ENCODE results near the gene ADIPOR2. TPM values are rescaled to one million over a fixed set of nuclear protein-coding genes. Genes with fewer than 3 reads are reported as not detected.

ADIPOR2 gene
- total RNA-seq, 1 donor from 2014 or later = 83.6 TPM

DNA sequence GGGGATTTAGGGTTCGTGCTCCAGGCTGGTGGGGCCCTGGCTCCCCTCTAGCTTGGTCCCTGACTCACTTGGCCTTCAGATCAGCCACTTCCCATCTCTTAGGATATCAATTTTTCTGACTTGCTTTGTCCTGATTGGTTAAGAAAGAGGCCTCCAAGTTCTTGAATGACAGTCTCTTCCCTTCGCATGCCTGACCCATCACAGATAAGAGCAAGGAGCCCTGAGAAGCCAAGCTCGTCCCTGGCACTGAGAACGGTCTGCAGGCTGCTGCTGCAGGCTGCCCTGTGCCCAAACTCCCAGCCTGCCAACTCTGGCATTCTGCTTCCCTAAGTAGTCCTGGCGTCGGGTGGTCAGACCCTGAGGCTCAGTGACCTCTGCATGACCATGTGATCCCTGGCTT lies 128.7 kb downstream of the ADIPOR2 start:
- peaks cover 60% of the 10 kb centered on the region for H3K27me3 Mint-ChIP-seq
- H3K4me3 Mint-ChIP-seq (ENCODE audit: low read depth) = no peak overlapping the region

DNA sequence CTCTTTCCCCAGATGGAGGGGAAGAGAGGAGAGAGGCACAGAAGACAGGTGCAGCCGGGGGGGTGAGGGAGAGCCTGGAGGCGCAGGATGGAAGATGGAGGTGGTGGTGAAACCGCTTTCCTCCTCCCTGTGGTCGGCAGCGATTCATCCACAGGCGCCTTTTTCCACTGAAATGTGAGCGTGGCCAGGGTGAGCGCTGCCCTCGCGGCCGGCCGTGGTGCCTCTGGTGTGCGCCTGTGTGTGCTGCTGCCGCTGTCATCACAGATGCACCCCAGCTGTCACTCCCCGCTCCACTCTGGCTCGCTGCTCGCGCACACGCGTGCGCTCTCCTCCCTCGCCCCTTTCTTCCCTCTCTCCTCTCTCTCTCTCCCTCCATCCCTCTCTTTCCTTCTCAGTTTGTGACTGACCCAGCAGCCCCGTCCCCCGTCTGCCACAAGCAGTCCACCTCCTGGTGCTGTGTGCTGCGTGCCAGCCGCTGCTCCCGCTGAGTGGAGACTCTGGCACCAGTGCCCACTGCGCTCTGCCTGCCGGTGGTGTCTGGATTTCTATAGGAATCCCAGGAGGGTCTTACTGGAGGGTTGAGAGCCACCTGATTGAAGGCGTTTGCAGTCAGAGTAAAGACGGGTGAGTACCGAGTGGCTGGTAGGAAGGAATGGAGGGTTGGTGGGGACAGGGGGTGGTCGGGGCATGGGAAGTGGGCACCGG lies 129.5 kb downstream of the ADIPOR2 start, which contains the start of gene LRTM2:
LRTM2 (plus strand) TSS at position 375 of the 705 bp plus-strand sequence. CDS start 7,584 bp downstream, outside the sequence.
- no peak within 1 kb of the TSS for H3K27ac Mint-ChIP-seq
- H3K9me3 Mint-ChIP-seq (ENCODE audit: low read depth) = no peaks in the 10 kb centered on the region
- peaks cover 59% of the 10 kb centered on the region for H3K27me3 Mint-ChIP-seq
- DNase-seq (ENCODE audit: low spot score, unreplicated experiment) = no peak
- H3K36me3 Mint-ChIP-seq (ENCODE audit: insufficient read depth) = no peaks in the 10 kb centered on the region
- H3K4me3 Mint-ChIP-seq (ENCODE audit: low read depth) = no peak within 1 kb of the TSS
- H3K4me1 Mint-ChIP-seq (ENCODE audit: low read depth) = peaks cover 16% of the 10 kb centered on the region
- TF ChIP-seq, protein P1, sequence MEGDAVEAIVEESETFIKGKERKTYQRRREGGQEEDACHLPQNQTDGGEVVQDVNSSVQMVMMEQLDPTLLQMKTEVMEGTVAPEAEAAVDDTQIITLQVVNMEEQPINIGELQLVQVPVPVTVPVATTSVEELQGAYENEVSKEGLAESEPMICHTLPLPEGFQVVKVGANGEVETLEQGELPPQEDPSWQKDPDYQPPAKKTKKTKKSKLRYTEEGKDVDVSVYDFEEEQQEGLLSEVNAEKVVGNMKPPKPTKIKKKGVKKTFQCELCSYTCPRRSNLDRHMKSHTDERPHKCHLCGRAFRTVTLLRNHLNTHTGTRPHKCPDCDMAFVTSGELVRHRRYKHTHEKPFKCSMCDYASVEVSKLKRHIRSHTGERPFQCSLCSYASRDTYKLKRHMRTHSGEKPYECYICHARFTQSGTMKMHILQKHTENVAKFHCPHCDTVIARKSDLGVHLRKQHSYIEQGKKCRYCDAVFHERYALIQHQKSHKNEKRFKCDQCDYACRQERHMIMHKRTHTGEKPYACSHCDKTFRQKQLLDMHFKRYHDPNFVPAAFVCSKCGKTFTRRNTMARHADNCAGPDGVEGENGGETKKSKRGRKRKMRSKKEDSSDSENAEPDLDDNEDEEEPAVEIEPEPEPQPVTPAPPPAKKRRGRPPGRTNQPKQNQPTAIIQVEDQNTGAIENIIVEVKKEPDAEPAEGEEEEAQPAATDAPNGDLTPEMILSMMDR (IDR thresholded peaks at IDR 0.05; ENCODE audit: unreplicated experiment) = no peak

More for the DNA sequence above, 128.7 kb downstream of the ADIPOR2 start:
- H3K9me3 Mint-ChIP-seq (ENCODE audit: low read depth) = no peaks in the 10 kb centered on the region
- no peak overlapping the region for H3K27ac Mint-ChIP-seq
- TF ChIP-seq, protein P1 (IDR thresholded peaks at IDR 0.05; ENCODE audit: unreplicated experiment) = no peak
- peaks cover 16% of the 10 kb centered on the region for H3K4me1 Mint-ChIP-seq (ENCODE audit: low read depth)
- no peak for DNase-seq (ENCODE audit: low spot score, unreplicated experiment)
- H3K36me3 Mint-ChIP-seq (ENCODE audit: insufficient read depth) = no peaks in the 10 kb centered on the region

DNA sequence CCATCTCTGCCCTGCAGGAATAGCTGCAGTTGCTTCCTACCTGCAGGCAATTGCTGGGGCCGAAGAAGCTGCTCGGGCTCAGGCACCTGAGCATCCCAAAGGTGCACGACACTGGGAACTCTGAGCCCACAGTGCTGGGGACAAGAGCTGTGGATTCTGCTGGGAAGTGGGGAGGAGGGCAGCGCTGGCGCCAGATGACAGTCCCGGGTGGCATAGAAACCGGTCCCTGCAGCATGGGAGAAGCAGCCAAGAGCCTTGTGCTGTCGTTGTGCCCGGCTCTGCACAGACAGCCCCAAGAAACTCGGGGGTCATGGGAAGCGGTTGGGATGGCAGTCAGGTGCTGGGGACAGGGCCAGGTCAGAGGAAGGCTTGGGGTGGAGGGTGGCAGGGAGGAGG lies 130.0 kb downstream of the ADIPOR2 start:
- no peaks in the 10 kb centered on the region for H3K36me3 Mint-ChIP-seq (ENCODE audit: insufficient read depth)
- H3K9me3 Mint-ChIP-seq (ENCODE audit: low read depth) = no peaks in the 10 kb centered on the region
- TF ChIP-seq, protein P1 (IDR thresholded peaks at IDR 0.05; ENCODE audit: unreplicated experiment) = no peak
- H3K4me3 Mint-ChIP-seq (ENCODE audit: low read depth) = no peak overlapping the region
- no peak for DNase-seq (ENCODE audit: low spot score, unreplicated experiment)
- H3K27me3 Mint-ChIP-seq = peaks cover 58% of the 10 kb centered on the region
- no peak overlapping the region for H3K27ac Mint-ChIP-seq
- H3K4me1 Mint-ChIP-seq (ENCODE audit: low read depth) = peaks cover 14% of the 10 kb centered on the region

DNA sequence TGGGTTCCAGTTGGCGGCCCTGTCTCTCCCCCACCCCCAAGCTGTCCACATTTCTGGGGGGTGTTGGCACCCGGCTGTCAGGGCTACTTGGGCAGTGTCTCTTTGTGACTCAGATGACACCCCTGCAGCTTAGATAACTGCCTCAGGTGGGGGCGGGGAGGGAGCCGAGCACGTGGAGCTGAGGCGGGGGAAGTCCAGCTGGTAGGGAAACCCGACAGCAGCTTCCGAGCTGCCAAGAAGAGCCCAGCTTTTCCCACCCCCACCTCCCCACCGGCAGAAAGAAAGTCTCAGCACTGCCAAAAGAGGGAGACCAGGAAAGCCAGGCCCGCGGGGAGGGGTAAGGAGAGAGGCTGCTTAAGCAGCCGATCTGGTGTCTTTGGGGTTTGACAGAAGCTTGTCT lies 130.9 kb downstream of the ADIPOR2 start:
- TF ChIP-seq, protein P1 (IDR thresholded peaks at IDR 0.05; ENCODE audit: unreplicated experiment) = no peak
- H3K4me1 Mint-ChIP-seq (ENCODE audit: low read depth) = peaks cover 6% of the 10 kb centered on the region
- no peak overlapping the region for H3K27ac Mint-ChIP-seq
- H3K9me3 Mint-ChIP-seq (ENCODE audit: low read depth) = no peaks in the 10 kb centered on the region
- DNase-seq (ENCODE audit: low spot score, unreplicated experiment) = no peak
- H3K27me3 Mint-ChIP-seq = peaks cover 59% of the 10 kb centered on the region
- no peaks in the 10 kb centered on the region for H3K36me3 Mint-ChIP-seq (ENCODE audit: insufficient read depth)
- H3K4me3 Mint-ChIP-seq (ENCODE audit: low read depth) = no peak overlapping the region

DNA sequence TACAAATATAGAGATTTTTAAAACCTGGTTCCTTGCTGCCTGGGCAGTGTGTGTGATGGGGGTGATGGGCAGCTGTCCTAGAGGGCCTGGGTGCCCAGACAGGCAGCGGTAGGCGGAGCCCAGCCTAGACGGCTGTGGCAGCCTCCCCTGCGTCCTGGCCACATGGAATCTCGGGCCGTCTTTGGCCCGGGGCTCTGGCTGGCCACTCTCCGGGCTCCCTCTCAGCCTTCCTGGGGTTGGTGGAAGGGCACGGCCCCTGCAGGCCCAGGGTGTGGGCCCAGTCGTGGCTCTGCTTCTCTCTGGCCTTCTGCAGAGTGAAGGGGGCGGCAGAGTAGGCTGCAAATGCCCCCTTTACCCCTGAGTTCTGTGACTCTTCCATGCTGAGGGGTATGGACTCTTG lies 131.8 kb downstream of the ADIPOR2 start:
- no peaks in the 10 kb centered on the region for H3K36me3 Mint-ChIP-seq (ENCODE audit: insufficient read depth)
- no peak overlapping the region for H3K27ac Mint-ChIP-seq
- TF ChIP-seq, protein P1 (IDR thresholded peaks at IDR 0.05; ENCODE audit: unreplicated experiment) = no peak
- H3K27me3 Mint-ChIP-seq = peaks cover 59% of the 10 kb centered on the region
- no peak for DNase-seq (ENCODE audit: low spot score, unreplicated experiment)
- no peak overlapping the region for H3K4me3 Mint-ChIP-seq (ENCODE audit: low read depth)
- H3K9me3 Mint-ChIP-seq (ENCODE audit: low read depth) = no peaks in the 10 kb centered on the region
- H3K4me1 Mint-ChIP-seq (ENCODE audit: low read depth) = peaks cover 6% of the 10 kb centered on the region
